ENCODE results near the gene CABP7. TPM values are rescaled to one million over a fixed set of nuclear protein-coding genes. Genes with fewer than 3 reads are reported as not detected.

The CABP7 gene
- not detected in 2 replicates for total RNA-seq

GRCh38 chr22:29719899-29720645 lies at the start of gene CABP7:
Gene CABP7 (plus strand): TSS chr22:29720003. CDS start chr22:29720425, 422 bp downstream.

GRCh38 chr22:29766632-29767170 lies 46.9 kb downstream of the CABP7 start, which contains the start of gene ZMAT5:
Gene ZMAT5 (minus strand): TSS chr22:29767007. CDS start chr22:29748544, 18,463 bp downstream.

GRCh38 chr22:29767171-29768051 lies 47.6 kb downstream of the CABP7 start, which contains the start of gene UQCR10:
Gene UQCR10 (plus strand): TSS chr22:29767369. CDS start chr22:29767399, 30 bp downstream.

Other genes starting within 250 kb of the CABP7 start
- gene NEFH, start 239.8 kb upstream of the CABP7 start, total RNA-seq, result 0.09 and 0.11 TPM in 2 replicates
- 28.8 and 37.9 TPM in 2 replicates for gene THOC5, start 166.2 kb upstream of the CABP7 start, total RNA-seq
- gene NIPSNAP1, start 138.9 kb upstream of the CABP7 start, total RNA-seq, result 25.2 and 26.4 TPM in 2 replicates
- 34.0 and 37.1 TPM in 2 replicates for gene NF2, start 116.4 kb upstream of the CABP7 start, total RNA-seq
- gene ZMAT5, start 47.0 kb downstream of the CABP7 start, total RNA-seq, result 15.1 and 15.6 TPM in 2 replicates
- 59.5 and 62.0 TPM in 2 replicates for gene UQCR10, start 47.4 kb downstream of the CABP7 start, total RNA-seq
- gene ASCC2, start 118.3 kb downstream of the CABP7 start, total RNA-seq, result 16.4 and 20.3 TPM in 2 replicates
- gene MTMR3, start 163.2 kb downstream of the CABP7 start, total RNA-seq, result 29.6 and 31.5 TPM in 2 replicates